ENCODE data around the gene FAM174C.

The FAM174C gene

DNA sequence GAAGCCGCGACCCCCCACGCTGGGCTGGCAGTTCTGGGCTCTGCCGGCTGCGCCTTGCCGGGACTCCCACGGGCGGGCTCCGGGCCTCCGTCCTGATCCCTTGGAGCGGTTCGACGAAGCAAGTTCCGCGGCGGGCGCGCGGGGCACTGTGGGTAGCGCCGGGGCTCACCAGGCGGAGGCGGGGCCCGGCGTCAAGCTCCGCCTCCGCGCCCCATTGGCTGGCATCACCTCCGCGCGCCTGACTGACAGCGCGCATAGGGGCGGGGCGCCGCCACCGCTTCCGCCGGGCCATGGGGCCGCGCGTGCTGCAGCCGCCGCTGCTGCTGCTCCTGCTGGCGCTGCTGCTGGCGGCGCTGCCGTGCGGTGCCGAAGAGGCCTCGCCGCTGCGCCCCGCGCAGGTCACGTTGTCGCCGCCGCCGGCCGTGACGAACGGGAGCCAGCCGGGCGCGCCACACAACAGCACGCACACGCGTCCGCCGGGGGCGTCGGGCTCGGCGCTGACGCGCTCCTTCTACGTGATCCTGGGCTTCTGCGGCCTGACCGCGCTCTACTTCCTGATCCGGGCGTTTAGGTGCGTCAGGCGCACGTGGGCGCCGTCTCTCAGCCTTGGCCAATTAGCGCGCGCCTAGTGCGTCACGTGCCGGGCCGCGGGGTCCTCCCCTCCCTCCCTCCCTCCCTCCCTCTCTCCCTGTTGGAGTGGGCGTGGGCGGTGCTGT is at the start of gene FAM174C:
Gene FAM174C (plus strand): TSS at position 271 of the 716 bp plus-strand sequence. CDS start 20 bp downstream, at position 291.
- DNase-seq, result peak; percentile 92 to 96

DNA sequence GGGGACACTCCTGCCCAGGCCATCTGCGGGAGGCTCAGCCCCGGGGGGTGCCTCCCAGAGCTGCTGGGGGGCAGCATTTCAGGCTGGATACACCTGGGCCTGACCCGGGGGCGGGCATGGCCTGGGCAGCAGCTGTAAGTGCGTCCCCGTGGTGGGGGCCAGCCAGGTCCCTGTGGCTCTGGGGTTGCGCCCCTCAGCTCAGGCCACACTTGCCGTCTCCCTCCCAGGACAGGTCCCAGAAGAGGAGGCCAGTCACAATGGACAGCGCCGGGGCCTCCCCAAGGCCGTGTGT is 49.2 kb upstream of the FAM174C start:
- DNase-seq, result no peak

DNA sequence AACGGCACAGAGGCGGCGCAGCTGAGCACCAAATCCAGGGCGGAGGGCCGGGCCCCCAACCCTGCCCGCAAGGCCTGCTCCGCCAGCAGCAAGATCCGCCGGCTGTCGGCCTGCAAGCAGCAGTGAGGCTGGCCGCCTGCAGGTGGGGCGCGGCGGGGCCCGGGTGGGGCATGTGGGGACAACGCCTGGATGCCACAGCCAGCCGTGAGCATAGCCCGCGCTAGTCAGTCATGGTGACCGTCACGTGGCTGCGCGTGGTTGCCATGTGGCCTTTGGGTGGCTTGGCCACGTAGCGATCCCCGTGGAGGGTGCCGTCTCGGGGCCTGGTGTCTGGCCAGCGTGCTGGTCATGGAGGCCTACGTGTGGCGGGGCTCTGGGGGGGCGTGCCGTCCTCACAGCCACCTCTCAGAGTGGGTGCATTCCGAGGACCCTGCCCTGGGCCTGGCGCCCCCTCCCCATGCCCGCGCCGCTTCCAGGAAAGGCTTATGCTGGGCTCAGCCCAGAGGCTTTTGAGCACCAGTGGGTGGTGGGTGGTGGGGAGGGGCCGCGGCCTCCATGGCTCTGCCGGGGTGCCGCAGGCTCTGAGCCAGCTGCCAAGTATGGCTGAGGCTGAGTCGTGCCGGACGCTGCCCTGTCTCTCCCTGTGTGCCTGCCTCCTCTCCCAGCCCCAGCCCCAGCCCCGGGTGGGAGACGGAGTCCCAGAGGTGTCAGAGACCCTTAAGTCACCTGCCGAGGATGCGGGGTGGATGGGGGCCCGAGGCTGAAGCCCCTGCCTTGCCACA is 48.6 kb upstream of the FAM174C start:
- DNase-seq, result no peak

DNA sequence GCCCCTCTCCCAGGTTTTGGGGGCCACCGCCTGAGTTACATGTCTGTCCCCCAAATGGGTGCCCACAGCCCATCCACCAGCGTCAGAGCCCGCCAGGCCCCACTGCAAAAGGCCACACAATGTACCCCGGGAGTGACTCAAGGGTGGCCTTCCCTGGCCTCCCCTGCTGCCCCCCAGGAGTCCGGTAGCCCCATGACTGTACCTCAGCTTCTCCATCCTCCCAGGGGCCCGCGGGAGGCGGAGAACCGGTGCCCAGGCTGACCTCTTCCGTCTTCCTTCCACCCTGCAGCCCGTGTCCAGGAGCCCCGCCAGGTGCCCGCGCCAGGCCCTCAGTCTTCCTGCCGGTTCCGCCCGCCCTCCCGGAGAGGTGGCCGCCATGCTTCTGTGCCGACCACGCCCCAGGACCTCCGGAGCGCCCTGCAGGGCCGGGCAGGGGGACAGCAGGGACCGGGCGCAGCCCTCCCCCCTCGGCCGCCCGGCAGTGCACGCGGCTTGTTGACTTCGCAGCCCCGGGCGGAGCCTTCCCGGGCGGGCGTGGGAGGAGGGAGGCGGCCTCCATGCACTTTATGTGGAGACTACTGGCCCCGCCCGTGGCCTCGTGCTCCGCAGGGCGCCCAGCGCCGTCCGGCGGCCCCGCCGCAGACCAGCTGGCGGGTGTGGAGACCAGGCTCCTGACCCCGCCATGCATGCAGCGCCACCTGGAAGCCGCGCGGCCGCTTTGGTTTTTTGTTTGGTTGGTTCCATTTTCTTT is 47.9 kb upstream of the FAM174C start:
- no peak for DNase-seq

DNA sequence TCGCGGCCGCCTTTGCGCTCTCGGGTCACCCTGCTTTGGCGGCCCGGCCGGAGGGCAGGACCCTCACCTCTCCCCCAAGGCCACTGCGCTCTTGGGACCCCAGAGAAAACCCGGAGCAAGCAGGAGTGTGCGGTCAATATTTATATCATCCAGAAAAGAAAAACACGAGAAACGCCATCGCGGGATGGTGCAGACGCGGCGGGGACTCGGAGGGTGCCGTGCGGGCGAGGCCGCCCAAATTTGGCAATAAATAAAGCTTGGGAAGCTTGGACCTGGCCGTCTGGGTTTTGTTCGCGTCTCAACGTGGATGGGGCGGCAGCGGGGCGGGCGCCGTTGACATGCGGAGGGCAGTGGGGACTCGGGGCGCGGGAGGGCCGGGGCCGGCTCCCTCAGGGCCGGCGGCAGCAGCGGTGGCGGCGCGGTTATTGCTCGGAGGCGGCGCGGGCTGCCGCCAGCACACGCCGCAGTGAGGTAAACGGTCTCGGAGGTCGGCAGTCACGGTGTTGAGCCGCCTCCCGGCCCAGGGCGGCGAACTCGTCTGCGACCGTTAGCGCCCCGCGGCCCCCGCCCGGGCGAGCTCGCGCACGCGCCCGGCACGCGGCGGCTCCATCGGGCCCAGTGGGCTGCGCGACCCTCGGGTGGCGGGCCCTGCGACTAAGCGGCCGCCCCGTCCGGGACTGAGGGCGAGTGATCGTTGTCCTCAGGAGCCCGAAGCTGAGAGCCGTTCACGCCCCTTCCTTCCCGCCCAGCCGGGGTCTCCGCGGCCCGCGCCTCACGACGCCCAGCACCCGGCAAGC is 47.0 kb upstream of the FAM174C start:
- DNase-seq, result no peak

DNA sequence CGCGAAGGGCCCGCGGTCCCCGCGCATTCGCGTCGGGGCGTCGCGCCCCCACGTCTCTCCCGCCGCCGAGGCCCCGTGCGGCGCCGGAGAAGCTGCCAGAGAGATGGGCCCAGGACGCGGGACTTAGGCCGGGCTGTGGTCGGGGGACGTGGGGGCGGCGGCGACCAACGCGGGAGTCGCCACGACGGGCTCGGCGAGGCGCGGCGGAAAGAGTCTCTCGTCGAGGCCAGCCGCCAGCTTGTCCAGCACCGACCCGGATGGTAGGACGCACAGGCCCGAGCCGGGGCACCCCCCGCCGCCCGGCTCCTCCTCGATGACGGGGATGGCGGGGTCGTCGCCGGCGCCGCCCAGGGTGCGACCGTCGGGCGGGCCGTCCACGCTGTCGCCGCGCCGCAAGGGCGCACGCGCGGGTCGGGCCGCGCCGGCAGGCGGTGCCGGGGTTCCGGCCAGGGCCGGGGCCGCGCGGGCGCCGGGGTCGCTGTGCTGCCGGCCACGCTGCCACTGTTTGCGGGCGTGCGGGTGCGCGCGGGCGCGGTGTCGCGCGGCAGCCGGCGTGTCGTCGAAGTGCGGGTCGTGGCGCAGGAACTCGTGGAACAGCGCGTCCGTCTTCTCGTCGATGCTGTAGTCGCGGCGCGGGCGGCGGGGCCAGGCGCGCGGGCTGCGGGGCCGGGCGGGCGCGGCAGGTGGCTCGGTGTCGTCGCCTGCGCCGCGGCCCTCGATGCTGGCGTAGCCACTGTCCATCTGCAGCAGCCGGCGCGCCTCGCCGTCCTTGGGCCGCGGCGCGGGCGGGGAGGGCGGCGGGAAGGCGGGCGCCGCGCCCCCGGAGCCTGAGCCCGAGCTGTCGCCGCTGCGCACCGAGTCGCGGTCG is 46.0 kb upstream of the FAM174C start:
- DNase-seq, result no peak

DNA sequence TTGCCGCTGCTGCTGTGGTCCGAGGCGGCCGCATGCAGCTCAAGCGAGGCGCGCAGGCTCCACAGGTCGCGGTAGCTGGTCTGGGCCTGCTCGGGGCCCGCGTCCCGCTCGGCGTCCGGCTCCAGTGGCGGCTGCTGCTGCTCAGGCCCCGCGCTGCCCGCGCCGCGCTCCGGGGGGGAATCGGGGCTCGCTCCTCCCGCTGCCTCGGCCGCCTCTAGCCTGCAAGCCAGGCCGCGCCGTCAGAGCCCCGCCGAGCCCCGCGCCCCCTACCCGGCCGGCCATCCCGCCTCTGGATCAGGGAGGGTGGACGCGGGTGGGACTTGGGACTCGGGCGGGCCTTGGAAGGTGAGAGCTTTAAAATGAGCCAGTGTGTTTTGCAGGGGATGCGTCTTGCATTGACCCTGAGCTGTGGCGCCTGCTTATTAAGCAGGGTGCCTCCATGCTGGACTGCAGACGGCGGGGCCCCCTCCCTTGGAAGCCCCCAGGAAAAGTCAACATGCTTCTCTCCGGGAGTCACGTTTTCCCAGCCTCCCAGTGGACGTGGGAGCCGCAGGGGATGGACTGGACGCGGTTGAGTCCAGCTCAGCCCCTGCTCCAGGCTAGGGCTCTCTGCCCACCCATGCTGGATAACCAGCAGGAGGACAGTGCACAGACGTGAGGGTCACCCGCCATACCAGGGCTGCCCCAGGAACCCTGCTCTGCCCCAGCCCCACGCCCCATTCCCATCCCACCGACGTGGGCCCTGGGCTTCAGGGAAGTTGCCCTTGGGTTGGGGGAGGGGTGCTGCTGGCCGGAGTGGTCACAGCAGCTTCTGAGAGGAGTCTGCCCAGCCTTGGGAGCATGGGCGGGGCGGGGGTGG is 45.2 kb upstream of the FAM174C start:
- no peak for DNase-seq

DNA sequence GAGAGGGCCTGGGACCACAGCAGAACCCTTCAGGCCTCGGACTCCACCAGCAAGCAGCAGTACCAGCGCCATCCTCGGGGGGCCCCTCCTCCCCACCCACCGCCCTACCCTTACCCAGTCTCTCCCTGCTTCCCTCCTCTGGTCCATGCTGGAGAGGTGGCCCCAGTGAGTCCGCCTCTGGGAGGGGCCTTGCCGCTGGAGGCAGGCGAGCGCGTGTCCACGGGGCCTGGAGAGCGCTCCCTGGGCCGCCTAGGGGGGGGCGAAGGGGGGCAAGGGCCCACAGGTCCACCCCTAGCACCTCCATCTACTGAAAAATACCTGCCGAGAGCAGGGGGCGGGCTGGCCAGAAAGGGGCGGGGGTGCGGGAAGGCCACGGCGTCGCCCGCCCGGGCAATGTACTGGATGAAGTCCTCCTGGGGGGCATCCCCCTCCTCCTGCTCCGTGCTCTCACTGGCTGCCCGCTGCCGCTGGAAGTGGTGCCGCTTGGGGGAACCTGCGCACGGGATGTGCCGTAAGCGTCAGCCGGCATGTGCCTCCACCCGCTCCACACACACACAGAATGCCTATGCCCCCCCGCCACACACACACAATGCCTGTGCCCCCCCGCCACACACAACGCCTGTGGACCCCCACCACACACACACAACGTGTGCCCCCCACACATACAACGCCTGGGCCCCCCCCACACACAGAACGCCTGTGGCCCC is 44.4 kb upstream of the FAM174C start:
- no peak for DNase-seq

DNA sequence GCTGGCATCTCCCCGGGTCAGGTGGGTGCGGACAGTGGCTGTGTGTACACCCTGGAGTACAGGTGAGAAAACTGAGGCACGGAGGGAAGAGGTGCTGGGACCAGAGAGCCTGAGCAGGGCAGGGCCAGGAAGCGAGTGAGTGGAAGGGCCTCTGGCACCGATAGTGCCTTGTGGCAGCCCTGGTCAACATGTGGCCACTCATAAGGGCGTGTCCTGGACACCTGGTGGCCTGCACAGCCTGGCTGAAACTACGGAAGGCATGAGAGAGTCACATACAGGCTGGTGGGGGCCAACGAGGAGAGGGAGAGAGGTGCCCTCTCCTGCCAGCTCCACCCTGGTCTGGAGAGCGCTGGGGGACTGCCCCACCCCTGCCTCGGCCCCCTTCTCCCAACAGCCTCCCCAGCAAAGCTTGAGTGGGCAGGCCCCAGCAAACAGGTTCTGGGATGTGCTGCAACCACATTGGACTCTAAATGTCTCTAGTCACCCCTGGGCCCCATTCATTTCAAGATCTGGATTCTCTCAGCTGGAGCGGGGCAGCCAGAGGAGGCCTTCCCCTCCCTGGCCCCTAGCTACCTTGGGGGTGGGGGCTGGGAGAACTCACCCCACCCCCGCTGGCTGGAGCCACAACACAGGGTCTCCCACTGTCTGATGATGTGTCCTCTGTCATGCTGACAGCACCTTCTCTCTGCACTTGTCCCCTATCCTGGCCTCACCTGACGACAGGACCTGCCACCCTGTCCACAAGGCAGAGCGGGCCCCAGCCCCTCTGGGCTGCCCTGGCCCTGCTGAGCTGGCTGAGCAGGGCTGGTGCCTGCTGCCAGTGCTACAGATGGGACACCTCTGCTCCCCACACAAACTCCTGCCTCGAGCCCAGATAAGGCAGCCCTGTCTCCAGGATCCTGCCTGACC is 43.3 kb upstream of the FAM174C start:
- DNase-seq, result no peak

DNA sequence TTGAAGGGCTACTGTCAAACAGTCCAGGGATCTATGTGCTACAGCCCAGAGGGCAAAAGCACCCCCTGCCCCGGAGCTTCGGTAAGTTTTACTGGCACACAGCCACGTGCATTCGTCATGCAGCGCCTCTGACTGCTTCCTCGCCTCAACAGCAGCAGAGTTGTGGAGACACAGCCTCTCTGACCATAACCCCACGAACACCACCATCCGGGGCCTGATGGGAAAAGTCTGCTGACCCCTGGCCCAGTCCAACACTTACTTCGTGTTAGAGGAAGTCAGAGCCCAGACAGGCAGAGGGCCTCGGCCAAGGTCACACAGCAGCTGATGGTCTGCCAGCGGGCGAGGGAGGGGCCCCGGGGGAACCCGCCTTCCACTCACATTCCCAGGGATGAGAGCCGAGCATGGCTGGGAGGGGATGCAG is 42.7 kb upstream of the FAM174C start:
- no peak for DNase-seq

DNA sequence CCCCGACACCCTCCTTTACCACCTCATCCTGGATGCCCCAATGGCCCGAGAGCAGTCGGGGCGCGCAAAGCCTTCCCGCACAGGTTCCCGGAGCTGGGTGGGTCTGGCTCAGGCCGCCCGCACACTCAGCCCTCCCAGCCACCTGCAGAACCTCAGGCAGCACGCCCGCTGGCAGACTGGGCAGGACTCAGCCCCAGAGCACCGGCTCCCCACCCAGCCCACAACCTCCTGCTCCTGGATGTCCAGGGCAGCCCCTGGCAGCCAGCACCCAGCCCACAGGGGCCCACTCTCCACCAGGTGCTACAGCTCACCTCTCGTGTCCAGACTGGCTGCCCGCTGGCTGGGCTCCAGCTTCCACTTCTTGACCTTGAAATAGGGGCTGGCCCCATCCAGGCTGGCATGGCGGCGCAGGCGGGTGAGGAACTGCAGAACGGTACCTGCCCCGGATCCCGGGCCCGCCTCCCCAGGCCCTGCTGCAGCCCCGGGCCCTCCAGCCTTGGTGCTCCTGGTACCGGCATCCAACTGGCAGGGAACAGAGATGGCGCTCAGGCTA is 42.1 kb upstream of the FAM174C start:
- DNase-seq, result no peak

DNA sequence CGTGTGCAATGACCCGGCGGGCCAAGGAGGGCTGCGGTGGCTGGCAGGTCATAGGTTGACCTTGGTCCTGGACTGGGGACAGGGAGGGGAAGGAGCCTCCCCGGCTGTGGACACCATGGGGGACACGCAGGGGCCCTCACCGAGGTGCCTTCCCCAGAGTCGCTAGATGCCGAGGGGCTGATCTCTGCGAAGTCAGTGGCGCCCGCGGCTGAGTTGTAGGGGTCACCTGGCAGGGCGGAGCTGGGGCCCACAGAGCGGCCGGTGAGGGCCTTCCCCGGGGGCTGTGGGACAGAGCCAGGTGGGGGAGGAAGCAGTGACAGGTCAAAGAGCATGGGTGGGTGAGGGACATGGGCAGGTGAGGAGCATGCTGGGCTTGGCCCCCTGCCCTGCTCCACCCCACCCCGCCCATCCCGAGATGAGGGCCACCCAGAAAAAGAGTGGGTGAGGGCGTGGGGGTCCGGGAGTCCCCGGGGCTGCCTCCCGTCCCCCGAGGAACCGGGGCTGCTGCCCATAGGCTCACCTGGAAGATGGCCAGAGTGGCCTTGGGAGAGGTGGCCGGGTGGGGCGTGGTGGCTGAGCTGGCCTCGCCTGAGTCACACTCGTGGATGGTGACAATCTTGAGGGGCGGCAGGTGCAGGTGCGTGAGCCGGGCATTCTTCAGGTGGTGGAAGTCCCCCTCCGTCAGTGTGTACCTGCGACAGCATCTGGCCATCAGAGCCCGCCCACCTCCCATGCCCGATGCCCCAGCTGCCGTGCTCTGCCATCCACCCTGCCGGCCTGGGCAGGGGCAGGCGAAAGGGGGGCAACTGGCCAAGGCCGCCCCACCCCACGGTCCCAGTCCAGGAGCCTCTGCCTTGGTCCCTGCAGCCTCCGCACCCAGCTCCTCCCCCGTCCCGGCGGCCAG is 41.0 kb upstream of the FAM174C start:
- DNase-seq, result no peak

DNA sequence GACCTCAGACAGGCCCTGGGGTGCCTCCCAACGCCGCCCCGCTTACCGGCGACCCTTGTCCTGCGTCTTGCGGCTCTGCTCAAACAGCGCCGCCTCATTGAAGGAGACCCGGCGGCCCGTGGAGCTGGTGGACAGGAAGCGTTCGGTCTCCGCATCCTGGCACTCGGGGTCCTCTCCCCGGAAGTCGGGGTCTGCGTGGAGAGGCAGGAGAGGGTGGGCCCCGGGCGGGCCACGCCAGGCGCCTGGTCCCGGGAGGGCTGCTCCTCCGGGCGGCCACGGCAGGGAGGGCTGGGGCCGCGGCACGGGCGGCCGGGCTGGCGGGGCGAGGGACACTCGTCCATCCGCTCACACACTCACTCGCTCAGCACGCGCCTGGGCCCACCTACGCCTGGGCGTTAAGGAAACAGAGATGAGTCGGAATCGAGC is 40.4 kb upstream of the FAM174C start:
- no peak for DNase-seq

DNA sequence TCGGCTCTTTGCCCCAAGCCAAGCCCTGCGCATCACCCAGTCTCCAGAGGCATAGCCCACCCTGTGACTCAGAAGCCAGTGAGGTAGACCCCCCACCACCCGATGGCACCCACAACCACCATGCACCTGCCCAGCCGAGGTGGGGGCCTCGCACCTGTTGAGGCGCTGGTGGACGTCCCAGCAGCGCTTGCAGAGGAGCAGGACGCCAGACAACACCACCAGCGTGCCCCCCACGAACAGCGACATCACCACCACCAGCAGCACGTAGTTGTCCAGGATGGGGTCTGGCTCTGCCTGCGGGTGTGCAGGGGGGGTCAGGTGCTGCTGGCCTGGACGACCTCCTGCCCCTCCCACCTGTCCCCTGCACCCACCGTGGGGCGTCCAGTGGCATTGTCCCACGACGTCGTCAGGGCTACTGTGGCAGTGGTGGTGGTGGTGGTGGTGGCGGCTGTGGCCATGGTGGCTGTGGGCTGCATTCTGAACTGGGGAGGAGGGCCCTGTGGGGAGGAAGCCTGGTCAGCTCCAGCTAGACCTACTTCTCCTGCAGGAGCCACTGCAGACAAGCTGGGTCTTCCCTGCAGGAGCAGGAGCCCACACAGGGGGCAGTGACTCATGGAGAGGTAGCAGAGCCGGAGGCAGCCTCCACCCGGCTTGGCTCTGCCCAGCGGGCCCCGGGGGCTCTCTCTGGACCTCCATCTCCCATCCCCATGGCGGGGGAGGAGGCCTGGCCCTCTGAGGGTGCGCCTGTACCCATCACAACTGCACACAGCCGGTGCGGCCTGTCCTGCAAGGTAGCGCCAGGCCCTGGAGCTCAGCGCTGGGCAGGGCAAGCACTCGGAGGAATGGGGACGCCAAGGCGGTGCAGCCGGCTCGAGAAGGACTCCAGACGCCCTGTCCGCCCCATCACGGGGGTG is 39.4 kb upstream of the FAM174C start:
- no peak for DNase-seq

DNA sequence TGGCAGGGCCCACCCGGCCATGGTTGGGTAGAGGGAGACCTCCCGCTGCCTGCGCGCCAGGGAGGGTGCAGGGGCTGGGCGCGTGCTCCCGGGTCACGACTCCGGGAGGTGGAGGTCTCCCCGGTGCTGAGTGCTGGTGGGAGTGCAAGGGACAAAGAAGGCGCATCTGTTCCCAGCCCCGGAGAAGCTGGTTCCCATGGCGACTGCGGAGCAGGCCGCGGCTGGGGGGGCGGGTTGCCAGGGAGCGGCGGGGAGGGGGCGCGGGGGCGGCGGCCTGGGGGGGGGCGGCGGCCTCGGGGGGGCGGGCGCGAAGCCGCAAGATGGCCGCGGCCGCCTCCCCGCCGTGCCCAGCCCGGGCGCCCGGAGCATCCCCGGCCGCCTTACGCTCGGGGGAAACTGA is 38.8 kb upstream of the FAM174C start:
- DNase-seq, result peak; percentile 47 to 80

DNA sequence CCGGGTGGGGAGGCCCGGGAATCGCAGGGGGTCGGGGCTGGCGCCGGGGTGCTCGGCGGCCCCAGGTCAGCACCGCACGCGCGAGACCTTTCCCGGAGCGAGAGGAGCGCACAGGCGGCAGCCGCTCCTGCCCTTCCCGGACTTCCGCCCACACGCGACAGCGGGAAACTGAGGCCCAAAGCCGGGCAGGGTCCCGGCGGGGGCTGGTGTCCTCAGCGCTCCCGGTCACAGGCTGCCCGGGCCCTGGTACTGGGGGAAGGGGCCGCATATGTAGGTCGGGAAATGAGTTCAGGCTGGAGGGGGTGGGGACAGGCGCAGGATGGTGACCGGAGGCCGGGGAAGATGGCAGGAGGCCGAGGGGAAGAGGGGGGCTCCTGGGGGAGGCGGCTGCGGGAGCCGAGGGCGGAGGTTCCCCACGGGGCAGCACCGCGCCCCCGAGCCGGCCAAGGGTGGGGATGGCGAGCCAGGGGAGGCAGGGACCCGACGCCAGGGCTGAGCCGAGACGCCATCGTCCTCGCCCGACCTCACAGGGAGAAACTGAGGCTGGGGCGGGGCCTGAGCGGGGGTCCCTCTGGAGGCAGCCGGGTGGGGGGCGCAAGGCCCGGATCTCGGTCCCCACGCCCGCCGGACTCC is 38.2 kb upstream of the FAM174C start:
- peak in 1 of 2 experiments; percentile 23 for DNase-seq

Measured in NCI-H524 (cell line).